ENCODE results near the gene MLH1. TPM values are rescaled to one million over a fixed set of nuclear protein-coding genes. Genes with fewer than 3 reads are reported as not detected.

The MLH1 gene
- polyA plus RNA-seq, 1 of the 3 experiments (the other 2 are of a cell fraction): 24.0 TPM

DNA sequence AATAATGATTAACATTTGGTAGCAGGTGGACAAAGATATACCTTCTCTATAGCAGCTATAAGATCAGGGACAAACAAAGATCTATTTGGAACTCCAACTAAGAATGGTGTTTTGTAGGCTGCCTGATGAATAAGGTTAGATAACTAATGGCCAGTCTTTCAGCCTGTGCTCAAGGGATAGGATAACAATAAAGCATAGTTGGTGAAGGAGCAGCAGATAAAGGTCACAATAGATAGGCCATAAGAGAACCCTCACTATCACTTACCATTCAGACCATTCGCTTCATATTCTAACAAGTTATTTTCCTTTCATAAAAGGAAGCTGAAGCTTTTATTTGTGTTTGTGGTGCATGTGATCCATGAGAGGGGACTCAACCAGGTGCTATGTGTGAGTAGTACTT lies 20.2 kb upstream of the MLH1 start (continued):
- TF ChIP-seq, protein P1, sequence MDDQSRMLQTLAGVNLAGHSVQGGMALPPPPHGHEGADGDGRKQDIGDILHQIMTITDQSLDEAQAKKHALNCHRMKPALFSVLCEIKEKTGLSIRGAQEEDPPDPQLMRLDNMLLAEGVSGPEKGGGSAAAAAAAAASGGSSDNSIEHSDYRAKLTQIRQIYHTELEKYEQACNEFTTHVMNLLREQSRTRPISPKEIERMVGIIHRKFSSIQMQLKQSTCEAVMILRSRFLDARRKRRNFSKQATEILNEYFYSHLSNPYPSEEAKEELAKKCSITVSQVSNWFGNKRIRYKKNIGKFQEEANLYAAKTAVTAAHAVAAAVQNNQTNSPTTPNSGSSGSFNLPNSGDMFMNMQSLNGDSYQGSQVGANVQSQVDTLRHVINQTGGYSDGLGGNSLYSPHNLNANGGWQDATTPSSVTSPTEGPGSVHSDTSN (IDR thresholded peaks at IDR 0.05): no peak

DNA sequence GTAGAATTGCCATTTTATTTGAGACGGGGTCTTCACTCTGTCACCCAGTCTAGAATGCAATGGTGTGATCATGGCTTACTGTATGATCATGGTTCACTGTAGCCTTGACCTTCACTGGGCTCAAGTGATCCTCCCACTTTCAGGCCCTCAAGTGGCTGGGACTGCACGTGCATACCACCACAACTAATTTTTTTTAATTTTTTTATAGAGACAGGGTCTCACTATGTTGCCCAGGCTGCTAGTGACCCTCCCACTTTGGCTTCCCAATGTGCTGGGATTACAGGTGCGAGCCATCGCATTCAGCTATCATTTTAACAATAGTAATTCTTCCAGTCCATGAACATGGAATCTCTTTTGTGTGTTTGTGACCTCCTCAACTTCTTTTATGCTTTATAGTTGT lies 12.3 kb upstream of the MLH1 start:
- Histone ChIP-seq H3K27ac (ENCODE audit: low read depth in 2 of 2, low read length in 1 of 2) (no peak overlapping the region), H3K4me2 (no peak overlapping the region), H3K9ac (no peak overlapping the region), H3K9me3 (no peaks in the 10 kb centered on the region), H2AFZ (ENCODE audit: low read depth) (no peak overlapping the region), H3K36me3 (replicated peaks in 1 of 2; ENCODE audit: control insufficient read depth in 1 of 2, insufficient read depth in 2 of 2, low read length in 1 of 2) (peaks cover 22 to 35% of the 10 kb centered on the region in 2 experiments), H3F3A (replicated peaks; ENCODE audit: insufficient read depth) (no peaks in the 10 kb centered on the region), H3K27me3 (ENCODE audit: insufficient read depth) (no peaks in the 10 kb centered on the region), H4K20me1 (ENCODE audit: insufficient read depth) (no peaks in the 10 kb centered on the region), H3K79me2 (ENCODE audit: insufficient read depth) (no peaks in the 10 kb centered on the region), H3K9me2 (no peaks in the 10 kb centered on the region), H3K4me1 (ENCODE audit: control insufficient read depth in 1 of 2, insufficient read depth in 2 of 2, low read depth in 1 of 2, low read length in 1 of 2) (no peaks in the 10 kb centered on the region), H3K4me3 (ENCODE audit: low read depth in 2 of 2, low read length in 1 of 2) (no peak overlapping the region)
- ChIA-PET POLR2A (no interaction called here), CTCF (interaction anchor here (1.4 kb wide), 1 partner anchor 12 kb away, joined by 4 read pairs; the partner anchor contains the start of gene EPM2AIP1)
- 98% methylated on average over 4 of the region's 4 CpGs for WGBS (ENCODE audit: low lambda C conversion rate)
- DNase-seq: no peak
- TF ChIP-seq FOSL2 (IDR thresholded peaks at IDR 0.05; ENCODE audit: borderline replicate concordance, low read depth) (no peak), SIN3A (IDR thresholded peaks at IDR 0.05; ENCODE audit: borderline replicate concordance, low read depth, low read length) (no peak), TEAD4 (IDR thresholded peaks at IDR 0.05; ENCODE audit: borderline replicate concordance, insufficient read depth) (no peak)

DNA sequence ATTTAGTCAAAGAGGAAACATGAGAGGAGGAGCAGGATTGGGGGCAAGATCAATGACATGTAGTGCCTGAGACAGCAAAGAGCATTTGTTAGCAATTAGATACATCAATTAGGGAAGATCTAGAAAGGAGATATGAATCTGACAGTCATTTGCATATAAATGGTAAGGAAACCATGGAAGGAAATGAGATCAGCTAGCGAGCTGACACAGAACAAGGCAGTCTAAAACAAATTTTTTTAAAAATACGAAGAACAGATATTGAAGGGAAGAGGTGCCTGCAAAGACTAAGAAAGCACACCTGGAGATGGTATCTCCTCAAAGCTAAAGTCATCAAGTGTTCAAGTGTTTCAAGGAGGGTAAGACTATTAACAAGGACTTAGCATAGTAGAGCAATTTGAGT lies 5.0 kb upstream of the MLH1 start:
- CTCF ChIA-PET: interaction anchor here (0.6 to 1.4 kb wide), 4 partner anchors 13 to 258 kb away, joined by 3 to 4 read pairs (median 3); no protein-coding TSS in a partner anchor
- Histone ChIP-seq H3K4me2 (peak overlapping the region; percentile 33; the same call in 1 of the 2 replicates), H4K20me1 (ENCODE audit: insufficient read depth) (peaks cover 25% of the 10 kb centered on the region), H3K9me2 (no peaks in the 10 kb centered on the region), H2AFZ (ENCODE audit: low read depth) (no peak overlapping the region), H3K4me1 (ENCODE audit: control insufficient read depth in 1 of 2, insufficient read depth in 2 of 2, low read depth in 1 of 2, low read length in 1 of 2) (peaks cover 25% of the 10 kb centered on the region in 2 experiments; a peak in 3 of 4 replicates), H3K27me3 (ENCODE audit: insufficient read depth) (no peaks in the 10 kb centered on the region), H3K9ac (no peak overlapping the region), H3K4me3 (ENCODE audit: low read depth in 2 of 2, low read length in 1 of 2) (no peak overlapping the region), H3K79me2 (ENCODE audit: insufficient read depth) (peaks cover 53% of the 10 kb centered on the region), H3K9me3 (no peaks in the 10 kb centered on the region), H3K27ac (ENCODE audit: low read depth in 2 of 2, low read length in 1 of 2) (no peak overlapping the region), H3F3A (replicated peaks; ENCODE audit: insufficient read depth) (peaks cover 16% of the 10 kb centered on the region), H3K36me3 (replicated peaks in 1 of 2; ENCODE audit: control insufficient read depth in 1 of 2, insufficient read depth in 2 of 2, low read length in 1 of 2) (peaks cover 70 to 71% of the 10 kb centered on the region in 2 experiments)
- no peak for TF ChIP-seq SMC3 (IDR thresholded peaks at IDR 0.05; ENCODE audit: low read depth, low read length)
- TF ChIP-seq CHD2 (IDR thresholded peaks at IDR 0.05; ENCODE audit: low read length, partially characterized antibody): no peak
- TF ChIP-seq GABPA (IDR thresholded peaks at IDR 0.05; ENCODE audit: low read depth): no peak
- TF ChIP-seq, protein P2, sequence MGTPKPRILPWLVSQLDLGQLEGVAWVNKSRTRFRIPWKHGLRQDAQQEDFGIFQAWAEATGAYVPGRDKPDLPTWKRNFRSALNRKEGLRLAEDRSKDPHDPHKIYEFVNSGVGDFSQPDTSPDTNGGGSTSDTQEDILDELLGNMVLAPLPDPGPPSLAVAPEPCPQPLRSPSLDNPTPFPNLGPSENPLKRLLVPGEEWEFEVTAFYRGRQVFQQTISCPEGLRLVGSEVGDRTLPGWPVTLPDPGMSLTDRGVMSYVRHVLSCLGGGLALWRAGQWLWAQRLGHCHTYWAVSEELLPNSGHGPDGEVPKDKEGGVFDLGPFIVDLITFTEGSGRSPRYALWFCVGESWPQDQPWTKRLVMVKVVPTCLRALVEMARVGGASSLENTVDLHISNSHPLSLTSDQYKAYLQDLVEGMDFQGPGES (IDR thresholded peaks at IDR 0.05; ENCODE audit: low read depth, low read length): no peak
- no peak for TF ChIP-seq JUND (IDR thresholded peaks at IDR 0.05)
- TF ChIP-seq TCF12 (IDR thresholded peaks at IDR 0.05): no peak
- no peak for TF ChIP-seq RXRA (IDR thresholded peaks at IDR 0.05; ENCODE audit: borderline replicate concordance, low read depth)
- TF ChIP-seq, protein P3, sequence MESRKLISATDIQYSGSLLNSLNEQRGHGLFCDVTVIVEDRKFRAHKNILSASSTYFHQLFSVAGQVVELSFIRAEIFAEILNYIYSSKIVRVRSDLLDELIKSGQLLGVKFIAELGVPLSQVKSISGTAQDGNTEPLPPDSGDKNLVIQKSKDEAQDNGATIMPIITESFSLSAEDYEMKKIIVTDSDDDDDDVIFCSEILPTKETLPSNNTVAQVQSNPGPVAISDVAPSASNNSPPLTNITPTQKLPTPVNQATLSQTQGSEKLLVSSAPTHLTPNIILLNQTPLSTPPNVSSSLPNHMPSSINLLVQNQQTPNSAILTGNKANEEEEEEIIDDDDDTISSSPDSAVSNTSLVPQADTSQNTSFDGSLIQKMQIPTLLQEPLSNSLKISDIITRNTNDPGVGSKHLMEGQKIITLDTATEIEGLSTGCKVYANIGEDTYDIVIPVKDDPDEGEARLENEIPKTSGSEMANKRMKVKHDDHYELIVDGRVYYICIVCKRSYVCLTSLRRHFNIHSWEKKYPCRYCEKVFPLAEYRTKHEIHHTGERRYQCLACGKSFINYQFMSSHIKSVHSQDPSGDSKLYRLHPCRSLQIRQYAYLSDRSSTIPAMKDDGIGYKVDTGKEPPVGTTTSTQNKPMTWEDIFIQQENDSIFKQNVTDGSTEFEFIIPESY (IDR thresholded peaks at IDR 0.05; ENCODE audit: borderline replicate concordance, low read depth): no peak
- no peak for TF ChIP-seq EZH2phosphoT487 (IDR thresholded peaks at IDR 0.05; ENCODE audit: borderline replicate concordance, low read depth)
- no peak for TF ChIP-seq ELF1 (IDR thresholded peaks at IDR 0.05)
- TF ChIP-seq GATA2 (CRISPR knock-in tag; IDR thresholded peaks at IDR 0.05): no peak
- no peak for TF ChIP-seq RAD21 (IDR thresholded peaks at IDR 0.05; ENCODE audit: low read length)
- no peak for TF ChIP-seq NFIC (IDR thresholded peaks at IDR 0.05; ENCODE audit: borderline replicate concordance)
- no peak for TF ChIP-seq YY1 (IDR thresholded peaks at IDR 0.05; ENCODE audit: low read depth)
- TF ChIP-seq, protein P4, sequence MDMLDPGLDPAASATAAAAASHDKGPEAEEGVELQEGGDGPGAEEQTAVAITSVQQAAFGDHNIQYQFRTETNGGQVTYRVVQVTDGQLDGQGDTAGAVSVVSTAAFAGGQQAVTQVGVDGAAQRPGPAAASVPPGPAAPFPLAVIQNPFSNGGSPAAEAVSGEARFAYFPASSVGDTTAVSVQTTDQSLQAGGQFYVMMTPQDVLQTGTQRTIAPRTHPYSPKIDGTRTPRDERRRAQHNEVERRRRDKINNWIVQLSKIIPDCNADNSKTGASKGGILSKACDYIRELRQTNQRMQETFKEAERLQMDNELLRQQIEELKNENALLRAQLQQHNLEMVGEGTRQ (IDR thresholded peaks at IDR 0.05; ENCODE audit: borderline replicate concordance, low read depth, low read length): no peak
- TF ChIP-seq FOXJ3 (CRISPR knock-in tag; IDR thresholded peaks at IDR 0.05): no peak
- TF ChIP-seq SIN3A (IDR thresholded peaks at IDR 0.05; ENCODE audit: borderline replicate concordance, low read depth, low read length): no peak
- no peak for TF ChIP-seq FOSL2 (IDR thresholded peaks at IDR 0.05; ENCODE audit: borderline replicate concordance, low read depth)
- WGBS (ENCODE audit: low lambda C conversion rate): 96% methylated on average over 2 of the region's 2 CpGs
- POLR2A ChIA-PET: no interaction called here
- no peak for DNase-seq
